Measurements from ENCODE around the gene OR10P1. TPM values are rescaled to one million over a fixed set of nuclear protein-coding genes. Genes with fewer than 3 reads are reported as not detected.

Gene OR10P1, protein sequence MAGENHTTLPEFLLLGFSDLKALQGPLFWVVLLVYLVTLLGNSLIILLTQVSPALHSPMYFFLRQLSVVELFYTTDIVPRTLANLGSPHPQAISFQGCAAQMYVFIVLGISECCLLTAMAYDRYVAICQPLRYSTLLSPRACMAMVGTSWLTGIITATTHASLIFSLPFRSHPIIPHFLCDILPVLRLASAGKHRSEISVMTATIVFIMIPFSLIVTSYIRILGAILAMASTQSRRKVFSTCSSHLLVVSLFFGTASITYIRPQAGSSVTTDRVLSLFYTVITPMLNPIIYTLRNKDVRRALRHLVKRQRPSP
- not detected in 2 replicates for total RNA-seq

GRCh38 chr12:55636853-55637252 is at the start of gene OR10P1:
Gene OR10P1, plus strand, starts transcription at chr12:55636892. Its CDS starts 0 bp downstream, at chr12:55636892.

Other genes with a start within 250 kb of the OR10P1 start
- not detected in 2 replicates for gene OR6C65, start 236.4 kb upstream of the OR10P1 start, total RNA-seq
- gene OR6C76, start 210.6 kb upstream of the OR10P1 start, total RNA-seq = not detected in 2 replicates
- gene OR6C2, start 192.8 kb upstream of the OR10P1 start, total RNA-seq = not detected in 2 replicates
- gene OR6C70, start 166.8 kb upstream of the OR10P1 start, total RNA-seq = not detected in 2 replicates
- not detected in 2 replicates for gene OR6C68, start 144.5 kb upstream of the OR10P1 start, total RNA-seq
- gene OR6C4, start 87.3 kb upstream of the OR10P1 start, total RNA-seq = not detected in 2 replicates
- gene OR2AP1, start 64.4 kb upstream of the OR10P1 start, total RNA-seq = not detected in 2 replicates
- gene ITGA7, start 71.0 kb downstream of the OR10P1 start, total RNA-seq = 47.5 and 99.8 TPM in 2 replicates
- 48.2 and 76.1 TPM in 2 replicates for gene BLOC1S1, start 79.2 kb downstream of the OR10P1 start, total RNA-seq
- gene RDH5, start 83.5 kb downstream of the OR10P1 start, total RNA-seq = 37.8 and 53.0 TPM in 2 replicates
- 2,526 and 3,459 TPM in 2 replicates for gene CD63, start 92.1 kb downstream of the OR10P1 start, total RNA-seq
- 2.8 and 7.7 TPM in 2 replicates for gene GDF11, start 106.2 kb downstream of the OR10P1 start, total RNA-seq
- gene SARNP, start 180.8 kb downstream of the OR10P1 start, total RNA-seq = 74.1 and 103 TPM in 2 replicates
- gene ORMDL2, start 181.1 kb downstream of the OR10P1 start, total RNA-seq = 17.5 and 27.0 TPM in 2 replicates
- gene DNAJC14, start 192.7 kb downstream of the OR10P1 start, total RNA-seq = 73.0 and 77.3 TPM in 2 replicates
- gene MMP19, start 206.0 kb downstream of the OR10P1 start, total RNA-seq = 2.5 and 7.3 TPM in 2 replicates

Measured in regular cardiac myocyte (primary cell).